Endothelial cell (in vitro differentiated cells): ENCODE measurements around the gene BANF2. TPM values are rescaled to one million over a fixed set of nuclear protein-coding genes. Genes with fewer than 3 reads are reported as not detected.

ENCODE experiments used
- DNase-seq: peaks from one replicate; pipeline ENCODE4 v3.0.0; 2021; ENCODE audit warnings: low spot score
- H3K27ac Mint-ChIP-seq: one replicate; pipeline ENCODE4 v1.8.0; 2021; ENCODE audit warnings: mixed read lengths, inconsistent platforms; ENCODE audit not compliant: unreplicated experiment
- H3K27me3 Mint-ChIP-seq: one replicate; pipeline ENCODE4 v1.8.0; 2021; ENCODE audit warnings: mild to moderate bottlenecking, moderate library complexity, mixed read lengths, inconsistent platforms; ENCODE audit not compliant: unreplicated experiment
- H3K36me3 Mint-ChIP-seq: one replicate; pipeline ENCODE4 v1.8.0; 2021; ENCODE audit warnings: mild to moderate bottlenecking, low read depth, mixed read lengths, inconsistent platforms; ENCODE audit not compliant: unreplicated experiment
- H3K4me1 Mint-ChIP-seq: one replicate; pipeline ENCODE4 v1.8.0; 2021; ENCODE audit warnings: mild to moderate bottlenecking, mixed read lengths, inconsistent platforms; ENCODE audit not compliant: unreplicated experiment
- H3K4me3 Mint-ChIP-seq: one replicate; pipeline ENCODE4 v1.8.0; 2021; ENCODE audit warnings: mild to moderate bottlenecking, mixed read lengths, inconsistent platforms; ENCODE audit not compliant: unreplicated experiment
- H3K9me3 Mint-ChIP-seq: one replicate; pipeline ENCODE4 v1.8.0; 2021; ENCODE audit warnings: mixed read lengths, inconsistent platforms; ENCODE audit not compliant: unreplicated experiment
- CTCF ChIP-seq: fragments of 200-600 bp; sonication (generic); IDR thresholded peaks from one replicate; pipeline ENCODE4 v1.5.0; 2021; ENCODE audit warnings: antibody characterized with exemption; ENCODE audit not compliant: unreplicated experiment
- total RNA-seq: library from RNA; stranded (reverse); fragmentation: NEBNext Ultra II Directional; extraction: Animal tissue kit (Norgen Biotek cat#: 25700); gene quantifications from one replicate; pipeline ENCODE4 v1.2.1, GENCODE V29; 2021; ENCODE audit not compliant: unreplicated experiment

The BANF2 gene
- total RNA-seq, 1 donor from 2014 or later: not detected

- no peak for TF ChIP-seq CTCF
- peaks cover 7% of the 10 kb centered on the region for H3K36me3 Mint-ChIP-seq
- peaks cover 7% of the 10 kb centered on the region for H3K27me3 Mint-ChIP-seq
- H3K4me3 Mint-ChIP-seq: no peak overlapping the region
- DNase-seq: no peak
- H3K27ac Mint-ChIP-seq: peak overlapping the region; percentile 74
- H3K9me3 Mint-ChIP-seq: no peaks in the 10 kb centered on the region
- H3K4me1 Mint-ChIP-seq: peaks cover 8% of the 10 kb centered on the region
Measured at GRCh38 chr20:17735959-17736621, 36.3 kb downstream of the BANF2 start.

DNA sequence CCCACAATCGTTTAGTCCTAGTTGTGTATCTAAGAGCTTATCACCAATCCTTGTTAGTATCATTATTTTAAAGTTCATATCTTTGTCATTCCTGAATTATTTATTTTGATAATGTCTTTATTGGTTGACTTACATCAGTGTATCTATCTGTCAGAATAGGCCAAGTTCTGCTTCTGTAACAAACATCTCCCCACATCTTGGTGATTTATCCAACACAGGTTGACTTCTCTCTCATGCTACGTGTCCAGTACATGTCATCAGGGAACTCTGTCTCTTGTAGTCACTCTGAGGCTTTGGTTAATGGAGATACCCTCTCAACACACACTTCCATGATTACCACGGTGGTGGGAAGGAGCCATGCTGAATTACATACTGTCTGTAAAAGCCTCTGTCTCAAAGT is 38.4 kb downstream of the BANF2 start:
- H3K9me3 Mint-ChIP-seq: no peaks in the 10 kb centered on the region
- no peak for DNase-seq
- no peak overlapping the region for H3K27ac Mint-ChIP-seq
- peaks cover 7% of the 10 kb centered on the region for H3K36me3 Mint-ChIP-seq
- H3K4me1 Mint-ChIP-seq: peaks cover 8% of the 10 kb centered on the region
- TF ChIP-seq CTCF: no peak
- peaks cover 8% of the 10 kb centered on the region for H3K27me3 Mint-ChIP-seq
- no peak overlapping the region for H3K4me3 Mint-ChIP-seq

DNA sequence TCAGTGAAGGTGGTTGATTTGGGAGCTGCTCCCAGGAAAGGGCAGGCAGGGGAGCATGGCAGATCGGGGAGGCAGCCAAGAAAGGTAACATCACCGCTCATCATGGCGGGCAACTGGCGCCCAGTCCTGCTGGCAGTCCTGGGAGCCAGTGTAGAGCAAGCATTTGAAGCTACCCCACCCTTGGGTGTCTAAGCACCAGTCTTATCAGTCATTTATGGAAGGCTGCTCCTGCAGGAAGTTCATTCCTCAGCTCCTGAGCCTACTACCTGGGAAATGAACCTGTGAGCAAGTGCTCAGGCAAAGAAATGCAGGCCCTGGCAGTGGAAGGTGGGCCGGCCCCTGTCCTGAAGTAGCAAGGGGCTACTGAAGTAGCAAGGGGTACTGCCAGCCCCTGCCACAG is 41.5 kb downstream of the BANF2 start:
- no peak overlapping the region for H3K27ac Mint-ChIP-seq
- peaks cover 6% of the 10 kb centered on the region for H3K36me3 Mint-ChIP-seq
- no peak for DNase-seq

DNA sequence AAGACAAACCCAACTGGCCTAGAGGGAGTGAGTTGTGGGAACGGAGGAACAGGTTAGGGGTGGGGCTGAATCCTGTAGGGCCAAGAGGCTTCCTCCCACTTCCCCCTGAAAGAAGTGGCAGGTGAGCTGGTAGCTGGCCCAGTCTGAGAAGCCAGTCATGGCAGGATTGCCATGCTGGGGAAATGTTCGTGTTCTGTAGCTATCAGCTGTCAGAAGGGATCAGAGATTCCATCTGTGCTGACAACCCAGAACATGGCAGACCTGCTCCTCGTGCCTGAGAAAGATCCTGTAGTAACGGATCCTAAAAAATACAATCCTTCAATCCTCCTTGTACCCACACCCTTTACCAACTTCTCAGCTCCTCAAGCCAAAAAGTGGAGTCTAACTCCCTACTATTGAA is 43.0 kb downstream of the BANF2 start:
- no peak for TF ChIP-seq CTCF
- H3K4me3 Mint-ChIP-seq: no peak overlapping the region

More for the DNA sequence above, 41.5 kb downstream of the BANF2 start:
- Mint-ChIP-seq H3K9me3 (no peaks in the 10 kb centered on the region), H3K4me1 (no peaks in the 10 kb centered on the region), H3K4me3 (no peak overlapping the region), H3K27me3 (peaks cover 9% of the 10 kb centered on the region)
- TF ChIP-seq CTCF: no peak

DNA sequence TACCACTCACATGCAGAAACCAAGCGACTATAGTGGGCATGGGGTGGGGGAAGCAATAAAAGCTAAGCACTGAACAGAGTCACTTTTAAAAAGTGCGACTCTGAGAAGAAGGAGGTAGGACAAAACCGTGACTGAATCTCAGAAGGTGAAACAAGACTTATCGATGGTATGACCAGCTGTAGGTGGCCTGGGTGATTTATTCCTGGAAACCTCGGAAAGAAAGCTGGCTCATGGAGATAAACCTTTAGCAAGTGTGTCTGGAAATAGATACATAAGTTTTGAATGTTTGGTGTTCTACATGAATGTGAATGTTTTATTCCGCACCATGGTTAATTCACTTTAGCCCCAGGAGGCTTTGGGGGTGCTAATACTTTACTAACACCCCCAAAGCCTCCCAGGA is 43.9 kb downstream of the BANF2 start:
- H3K36me3 Mint-ChIP-seq: no peaks in the 10 kb centered on the region
- no peak overlapping the region for H3K27ac Mint-ChIP-seq
- no peak for TF ChIP-seq CTCF
- no peaks in the 10 kb centered on the region for H3K9me3 Mint-ChIP-seq
- peaks cover 3% of the 10 kb centered on the region for H3K4me1 Mint-ChIP-seq
- peaks cover 10% of the 10 kb centered on the region for H3K27me3 Mint-ChIP-seq
- no peak for DNase-seq
- no peak overlapping the region for H3K4me3 Mint-ChIP-seq

More for the DNA sequence above, 43.0 kb downstream of the BANF2 start:
- Mint-ChIP-seq H3K36me3 (peaks cover 3% of the 10 kb centered on the region), H3K27me3 (peaks cover 10% of the 10 kb centered on the region), H3K9me3 (no peaks in the 10 kb centered on the region), H3K4me1 (peaks cover 3% of the 10 kb centered on the region), H3K27ac (no peak overlapping the region)
- no peak for DNase-seq
